NT2/D1 (cell line): ENCODE results near the gene WNK1.
A peak's percentile ranks its signal among the peaks of the same experiment; 100 is the strongest.
"Not testable (repeated sequence)": the region's sequence is repeated elsewhere in the genome, so short reads cannot be mapped to it uniquely, and the experiment has no call there.

Experiments
- DNase-seq: peaks from one replicate; pipeline ENCODE4 v3.0.0-alpha.2; 2011; ENCODE audit warnings: low read depth, low spot score
- H3K27me3 ChIP-seq: 2 replicates; pipeline ENCODE4 v1.6.0; 2011; ENCODE audit warnings: mild to moderate bottlenecking; ENCODE audit not compliant: insufficient read length, insufficient read depth
- H3K36me3 ChIP-seq: 2 replicates; pipeline ENCODE4 v1.6.1; 2011; ENCODE audit warnings: mild to moderate bottlenecking, low read length, mixed read lengths; ENCODE audit not compliant: insufficient read depth, insufficient read length
- H3K4me1 ChIP-seq: 2 replicates; pipeline ENCODE4 v1.5.1; 2011; ENCODE audit not compliant: insufficient read depth, insufficient read length
- H3K4me3 ChIP-seq: 2 replicates; pipeline ENCODE4 v1.5.1; 2011; ENCODE audit warnings: low read depth; ENCODE audit not compliant: insufficient read length
- H3K9ac ChIP-seq: 2 replicates; pipeline ENCODE4 v1.6.0; 2011; ENCODE audit warnings: low read depth; ENCODE audit not compliant: insufficient read length
- H3K9me3 ChIP-seq: 2 replicates; pipeline ENCODE4 v1.5.1; 2011; ENCODE audit warnings: mild to moderate bottlenecking, low read length; ENCODE audit not compliant: insufficient read depth
- SUZ12 ChIP-seq: IDR thresholded peaks from 2 replicates; pipeline ENCODE4 v1.6.1; 2011; ENCODE audit not compliant: insufficient read length, insufficient read depth; ENCODE audit errors: extremely low read depth
- YY1 ChIP-seq: IDR thresholded peaks from 2 replicates; pipeline ENCODE4 v1.6.1; 2011; ENCODE audit not compliant: insufficient read length, insufficient read depth
- ZNF274 ChIP-seq: IDR thresholded peaks from 2 replicates; pipeline ENCODE4 v1.6.1; 2011; ENCODE audit warnings: mild to moderate bottlenecking, low read depth, low read length

WNK1 gene

DNA sequence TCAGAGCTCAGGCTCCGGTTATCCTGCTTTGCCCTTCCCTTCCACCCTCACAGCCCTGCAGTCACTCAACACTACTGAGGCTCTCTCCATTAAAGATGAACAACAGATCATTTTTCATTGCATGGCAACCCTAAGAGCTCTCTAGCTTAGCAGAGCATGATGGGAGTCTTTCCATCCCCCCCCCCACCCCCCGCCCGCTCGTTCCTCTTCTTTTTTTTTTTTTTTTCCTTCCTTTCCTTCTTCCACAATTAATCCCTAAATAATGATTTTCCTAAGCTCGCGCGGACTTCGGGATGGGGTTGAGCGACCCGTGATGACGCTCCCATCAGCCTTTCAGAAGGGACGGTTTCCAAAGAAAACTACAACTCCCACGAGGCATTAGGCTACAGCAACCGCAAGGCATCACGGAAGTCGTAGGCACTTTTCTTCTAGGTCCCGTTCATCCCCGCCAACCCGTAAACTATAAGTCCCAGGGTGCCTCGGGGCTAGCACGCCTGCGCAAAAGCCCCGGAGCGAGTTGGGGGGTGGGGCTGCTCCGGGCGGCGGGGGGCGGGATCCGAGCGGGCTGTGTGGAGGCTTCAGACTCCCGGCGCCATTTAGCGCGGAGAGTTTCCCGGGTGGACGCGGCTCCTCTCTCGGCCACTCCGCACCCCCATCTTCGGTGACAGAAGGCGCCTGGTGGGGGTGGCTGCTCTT is at the start of gene WNK1:
Gene WNK1, plus strand, starts transcription at position 581 of the 696 bp plus-strand sequence. CDS start 987 bp downstream, outside the sequence.
- TF ChIP-seq ZNF274 (no peak), SUZ12 (no peak), YY1 (peak; percentile 63)
- Histone ChIP-seq H3K4me1 (peaks cover 3% of the 10 kb centered on the region), H3K4me3 (peak within 1 kb of the TSS; percentile 77), H3K27me3 (no peaks in the 10 kb centered on the region), H3K36me3 (peaks cover 30% of the 10 kb centered on the region), H3K9ac (peak within 1 kb of the TSS; percentile 98), H3K9me3 (no peaks in the 10 kb centered on the region)
- DNase-seq: peak; percentile 100

GRCh38 chr12:704516-705242 is 47.7 kb upstream of the WNK1 start:
- no peaks in the 10 kb centered on the region; the same call in 1 of the 2 replicates for H3K9me3 ChIP-seq
- no peaks in the 10 kb centered on the region for H3K36me3 ChIP-seq
- H3K9ac ChIP-seq: no peak overlapping the region
- no peak overlapping the region for H3K4me3 ChIP-seq
- H3K4me1 ChIP-seq: no peaks in the 10 kb centered on the region
- TF ChIP-seq ZNF274 (no peak), SUZ12 (no peak), YY1 (no peak)
- no peaks in the 10 kb centered on the region for H3K27me3 ChIP-seq
- DNase-seq: no peak

- H3K27me3 ChIP-seq, H3K4me1 ChIP-seq, H3K9me3 ChIP-seq: not testable (repeated sequence)
Observed at GRCh38 chr12:708084-708483, 44.3 kb upstream of the WNK1 start.

GRCh38 chr12:709455-710020 is 42.8 kb upstream of the WNK1 start:
- no peaks in the 10 kb centered on the region for H3K36me3 ChIP-seq
- no peak overlapping the region for H3K9ac ChIP-seq
- TF ChIP-seq ZNF274 (no peak), SUZ12 (no peak), YY1 (no peak)

More at GRCh38 chr12:708084-708483, 44.3 kb upstream of the WNK1 start:
- H3K9ac ChIP-seq, H3K4me3 ChIP-seq, DNase-seq, H3K36me3 ChIP-seq: not testable (repeated sequence)

DNA sequence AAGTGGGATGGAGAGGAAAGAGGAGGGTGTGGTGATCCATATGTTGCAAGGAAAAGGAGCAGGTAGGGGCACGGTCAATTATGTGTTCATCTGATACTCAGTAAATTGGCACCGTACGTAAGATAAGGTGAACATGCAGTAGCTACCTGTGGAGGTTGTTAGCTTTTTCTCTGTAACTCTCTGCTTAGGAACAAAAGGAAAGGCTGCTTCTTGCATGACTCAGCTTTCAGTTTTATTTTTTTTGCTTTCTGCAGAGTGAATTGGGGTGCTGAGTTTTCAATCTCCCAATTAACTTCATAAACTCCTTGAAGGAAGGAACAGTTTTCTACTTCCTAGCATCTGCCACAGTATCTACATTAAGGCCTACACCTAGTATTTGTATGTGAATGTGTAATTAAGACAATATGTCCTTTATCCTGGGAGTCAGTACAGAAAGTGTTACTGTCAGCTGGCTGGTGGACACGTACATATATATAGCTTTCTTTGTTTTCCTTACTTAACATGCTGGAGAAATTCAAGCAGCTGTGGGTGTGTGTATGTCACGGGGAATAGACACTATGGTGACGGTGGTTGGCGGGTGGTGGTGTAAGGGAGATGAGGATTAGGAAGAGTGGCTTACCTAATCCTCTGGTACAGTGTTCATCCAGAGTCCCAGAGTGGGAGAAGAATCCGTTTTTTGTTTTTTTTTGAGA is 40.1 kb upstream of the WNK1 start:
- no peaks in the 10 kb centered on the region for H3K9me3 ChIP-seq
- DNase-seq: no peak
- peaks cover 9% of the 10 kb centered on the region for H3K4me1 ChIP-seq
- TF ChIP-seq SUZ12: no peak
- no peaks in the 10 kb centered on the region for H3K36me3 ChIP-seq
- no peak overlapping the region for H3K4me3 ChIP-seq
- no peaks in the 10 kb centered on the region for H3K27me3 ChIP-seq
- H3K9ac ChIP-seq: no peak overlapping the region

More at GRCh38 chr12:709455-710020, 42.8 kb upstream of the WNK1 start:
- no peak for DNase-seq
- no peaks in the 10 kb centered on the region for H3K27me3 ChIP-seq
- no peak overlapping the region for H3K4me3 ChIP-seq
- no peaks in the 10 kb centered on the region for H3K9me3 ChIP-seq
- peaks cover 4% of the 10 kb centered on the region for H3K4me1 ChIP-seq

DNA sequence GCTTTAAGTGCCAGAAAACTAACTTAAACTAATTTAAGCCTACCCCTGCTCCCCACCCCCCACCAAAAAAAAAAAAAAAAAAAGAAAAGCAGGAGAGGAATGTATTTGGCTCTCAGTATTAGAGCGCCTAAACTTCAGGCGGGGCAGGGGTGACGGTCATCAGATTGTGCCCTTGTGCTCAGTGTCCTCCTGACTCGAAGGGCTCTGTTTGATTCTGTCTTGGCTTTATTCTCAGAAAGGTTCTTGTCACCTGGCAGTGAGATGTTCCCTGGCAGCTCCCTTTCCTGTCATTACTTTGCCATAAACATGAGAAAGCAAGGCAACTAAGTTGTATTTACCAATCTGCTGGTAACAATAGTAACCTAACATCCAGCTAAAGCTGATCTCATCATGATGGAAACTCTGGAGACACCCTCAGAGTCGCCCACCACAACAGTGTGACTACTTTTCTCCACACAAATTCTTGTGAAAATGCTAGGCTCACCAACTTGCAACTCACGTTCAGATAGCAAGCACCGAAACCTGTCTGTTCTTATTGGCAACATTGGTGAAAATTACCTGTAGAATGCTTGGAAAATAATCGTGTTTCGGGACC is 39.0 kb upstream of the WNK1 start:
- TF ChIP-seq SUZ12 (no peak), YY1 (no peak), ZNF274 (no peak)
- H3K36me3 ChIP-seq: no peaks in the 10 kb centered on the region
- H3K27me3 ChIP-seq: no peaks in the 10 kb centered on the region
- H3K9ac ChIP-seq: peak overlapping the region; percentile 27
- H3K9me3 ChIP-seq: no peaks in the 10 kb centered on the region
- no peak overlapping the region for H3K4me3 ChIP-seq
- DNase-seq: peak; percentile 68
- H3K4me1 ChIP-seq: peaks cover 11% of the 10 kb centered on the region
